PFSK-1 (cell line): ENCODE measurements around the gene PRR14.

Experiments used
- FOXP2 ChIP-seq: optimal IDR thresholded peaks from 2 replicates; pipeline ENCODE3; 2011; ENCODE audit warnings: borderline replicate concordance, control low read depth, inconsistent platforms; ENCODE audit not compliant: insufficient read depth; ENCODE audit errors: extremely low read length, extremely low read depth
- POLR2AphosphoS5 ChIP-seq: IDR thresholded peaks from 2 replicates; pipeline ENCODE4 v1.6.1; 2012; ENCODE audit warnings: low read depth, mild to moderate bottlenecking, control low read depth, low read length, moderate library complexity
- SIN3A ChIP-seq: IDR thresholded peaks from 2 replicates; pipeline ENCODE4 v1.6.1; 2012; ENCODE audit warnings: mild to moderate bottlenecking, low read length, moderate library complexity, borderline replicate concordance; ENCODE audit not compliant: insufficient read depth
- TF ChIP-seq, protein P1 (sequence below), 2 experiments: IDR thresholded peaks; 2 replicates each; pipeline versions ENCODE4 v1.6.1 to v1.8.0; 2011 to 2012; ENCODE audit warnings: low read depth in 2 of 2, low read length in 2 of 2, control low read depth in 1 of 2, inconsistent platforms in 1 of 2, mild to moderate bottlenecking in 1 of 2, moderate library complexity in 1 of 2; ENCODE audit not compliant: insufficient read depth in 1 of 2

- TF ChIP-seq, protein P1, sequence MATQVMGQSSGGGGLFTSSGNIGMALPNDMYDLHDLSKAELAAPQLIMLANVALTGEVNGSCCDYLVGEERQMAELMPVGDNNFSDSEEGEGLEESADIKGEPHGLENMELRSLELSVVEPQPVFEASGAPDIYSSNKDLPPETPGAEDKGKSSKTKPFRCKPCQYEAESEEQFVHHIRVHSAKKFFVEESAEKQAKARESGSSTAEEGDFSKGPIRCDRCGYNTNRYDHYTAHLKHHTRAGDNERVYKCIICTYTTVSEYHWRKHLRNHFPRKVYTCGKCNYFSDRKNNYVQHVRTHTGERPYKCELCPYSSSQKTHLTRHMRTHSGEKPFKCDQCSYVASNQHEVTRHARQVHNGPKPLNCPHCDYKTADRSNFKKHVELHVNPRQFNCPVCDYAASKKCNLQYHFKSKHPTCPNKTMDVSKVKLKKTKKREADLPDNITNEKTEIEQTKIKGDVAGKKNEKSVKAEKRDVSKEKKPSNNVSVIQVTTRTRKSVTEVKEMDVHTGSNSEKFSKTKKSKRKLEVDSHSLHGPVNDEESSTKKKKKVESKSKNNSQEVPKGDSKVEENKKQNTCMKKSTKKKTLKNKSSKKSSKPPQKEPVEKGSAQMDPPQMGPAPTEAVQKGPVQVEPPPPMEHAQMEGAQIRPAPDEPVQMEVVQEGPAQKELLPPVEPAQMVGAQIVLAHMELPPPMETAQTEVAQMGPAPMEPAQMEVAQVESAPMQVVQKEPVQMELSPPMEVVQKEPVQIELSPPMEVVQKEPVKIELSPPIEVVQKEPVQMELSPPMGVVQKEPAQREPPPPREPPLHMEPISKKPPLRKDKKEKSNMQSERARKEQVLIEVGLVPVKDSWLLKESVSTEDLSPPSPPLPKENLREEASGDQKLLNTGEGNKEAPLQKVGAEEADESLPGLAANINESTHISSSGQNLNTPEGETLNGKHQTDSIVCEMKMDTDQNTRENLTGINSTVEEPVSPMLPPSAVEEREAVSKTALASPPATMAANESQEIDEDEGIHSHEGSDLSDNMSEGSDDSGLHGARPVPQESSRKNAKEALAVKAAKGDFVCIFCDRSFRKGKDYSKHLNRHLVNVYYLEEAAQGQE (IDR thresholded peaks at IDR 0.05; ENCODE audit: insufficient read depth in 1 of 2, low read depth in 2 of 2, low read length in 2 of 2) = no peak
- TF ChIP-seq FOXP2 = no peak
- TF ChIP-seq SIN3A = no peak
- TF ChIP-seq POLR2AphosphoS5 = no peak
Measured at GRCh38 chr16:30647274-30647571, 3.5 kb upstream of the PRR14 start.
